Right renal pelvis (tissue), 4 donors: ENCODE results near the gene STRN3. TPM values are rescaled to one million over a fixed set of nuclear protein-coding genes. Genes with fewer than 3 reads are reported as not detected.
A peak's percentile ranks its signal among the peaks of the same experiment; 100 is the strongest.
"Not testable (repeated sequence)": the region's sequence is repeated elsewhere in the genome, so short reads cannot be mapped to it uniquely, and the experiment has no call there.

Experiments used
- DNase-seq, 4 donors: peaks; one replicate each; pipeline ENCODE4 v3.0.0-alpha.2; 2013; ENCODE audit warnings: low read depth in 4 of 4, low spot score in 3 of 4, missing footprints in 1 of 4
- polyA plus RNA-seq, 4 donors: library from polyadenylated mRNA; unstranded; fragments of 120-200 nt; gene quantifications; one replicate each; pipeline ENCODE4 v1.2.1, GENCODE V29; 2013; ENCODE audit not compliant: insufficient read length in 4 of 4

The STRN3 gene
- polyA plus RNA-seq, 4 donors, result 39.8 to 48.0 (median 47.2) TPM

- DNase-seq, result no peak
Observed at GRCh38 chr14:30925254-30925653, 100.9 kb downstream of the STRN3 start.

GRCh38 chr14:30921788-30922187 lies 104.4 kb downstream of the STRN3 start:
- DNase-seq, result no peak

GRCh38 chr14:30921305-30921704 lies 104.9 kb downstream of the STRN3 start:
- DNase-seq, result no peak

GRCh38 chr14:30915596-30915995 lies 110.6 kb downstream of the STRN3 start:
- no peak for DNase-seq

GRCh38 chr14:30914812-30915211 lies 111.4 kb downstream of the STRN3 start:
- no peak for DNase-seq

- no peak for DNase-seq
Observed at GRCh38 chr14:30908826-30909225, 117.4 kb downstream of the STRN3 start.

- no peak for DNase-seq
Observed at GRCh38 chr14:30907659-30908057, 118.5 kb downstream of the STRN3 start.

GRCh38 chr14:30906752-30907658 lies 119.2 kb downstream of the STRN3 start:
- DNase-seq, result peak in 3 of 4 donors; percentile 1 to 3 (median 2)

GRCh38 chr14:30903285-30904124 lies 122.7 kb downstream of the STRN3 start:
- no peak for DNase-seq

GRCh38 chr14:30897121-30897520 lies 129.1 kb downstream of the STRN3 start:
- not testable (repeated sequence) for DNase-seq

GRCh38 chr14:30896435-30896834 lies 129.7 kb downstream of the STRN3 start:
- DNase-seq, result no peak

- DNase-seq, result no peak
Observed at GRCh38 chr14:30894923-30895515, 131.2 kb downstream of the STRN3 start.

GRCh38 chr14:30893819-30894218 lies 132.4 kb downstream of the STRN3 start:
- no peak for DNase-seq

- DNase-seq, result no peak
Observed at GRCh38 chr14:30889244-30889594, 137.0 kb downstream of the STRN3 start.

GRCh38 chr14:30888480-30889243 lies 137.5 kb downstream of the STRN3 start:
- DNase-seq, result no peak

- DNase-seq, result no peak
Observed at GRCh38 chr14:30885840-30886740, 140.1 kb downstream of the STRN3 start.

GRCh38 chr14:30884901-30885300 lies 141.3 kb downstream of the STRN3 start:
- DNase-seq, result no peak

GRCh38 chr14:30883508-30884294 lies 142.5 kb downstream of the STRN3 start:
- DNase-seq, result no peak

GRCh38 chr14:30882431-30882830 lies 143.7 kb downstream of the STRN3 start:
- no peak for DNase-seq
